Measurements from ENCODE around the gene CKAP2. TPM values are rescaled to one million over a fixed set of nuclear protein-coding genes. Genes with fewer than 3 reads are reported as not detected.
A peak's percentile ranks its signal among the peaks of the same experiment; 100 is the strongest.
"Not testable (repeated sequence)": the region's sequence is repeated elsewhere in the genome, so short reads cannot be mapped to it uniquely, and the experiment has no call there.

CKAP2 gene, protein sequence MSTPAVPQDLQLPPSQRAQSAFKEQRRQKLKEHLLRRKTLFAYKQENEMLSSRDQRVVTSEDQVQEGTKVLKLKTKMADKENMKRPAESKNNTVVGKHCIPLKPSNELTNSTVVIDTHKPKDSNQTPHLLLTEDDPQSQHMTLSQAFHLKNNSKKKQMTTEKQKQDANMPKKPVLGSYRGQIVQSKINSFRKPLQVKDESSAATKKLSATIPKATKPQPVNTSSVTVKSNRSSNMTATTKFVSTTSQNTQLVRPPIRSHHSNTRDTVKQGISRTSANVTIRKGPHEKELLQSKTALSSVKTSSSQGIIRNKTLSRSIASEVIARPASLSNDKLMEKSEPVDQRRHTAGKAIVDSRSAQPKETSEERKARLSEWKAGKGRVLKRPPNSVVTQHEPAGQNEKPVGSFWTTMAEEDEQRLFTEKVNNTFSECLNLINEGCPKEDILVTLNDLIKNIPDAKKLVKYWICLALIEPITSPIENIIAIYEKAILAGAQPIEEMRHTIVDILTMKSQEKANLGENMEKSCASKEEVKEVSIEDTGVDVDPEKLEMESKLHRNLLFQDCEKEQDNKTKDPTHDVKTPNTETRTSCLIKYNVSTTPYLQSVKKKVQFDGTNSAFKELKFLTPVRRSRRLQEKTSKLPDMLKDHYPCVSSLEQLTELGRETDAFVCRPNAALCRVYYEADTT
- 10 to 100 TPM in 2 of 4 donors, 1 to 10 TPM in 1, under 1 TPM in 1; 0.26 to 35.9 (median 11.2) TPM for total RNA-seq

DNA sequence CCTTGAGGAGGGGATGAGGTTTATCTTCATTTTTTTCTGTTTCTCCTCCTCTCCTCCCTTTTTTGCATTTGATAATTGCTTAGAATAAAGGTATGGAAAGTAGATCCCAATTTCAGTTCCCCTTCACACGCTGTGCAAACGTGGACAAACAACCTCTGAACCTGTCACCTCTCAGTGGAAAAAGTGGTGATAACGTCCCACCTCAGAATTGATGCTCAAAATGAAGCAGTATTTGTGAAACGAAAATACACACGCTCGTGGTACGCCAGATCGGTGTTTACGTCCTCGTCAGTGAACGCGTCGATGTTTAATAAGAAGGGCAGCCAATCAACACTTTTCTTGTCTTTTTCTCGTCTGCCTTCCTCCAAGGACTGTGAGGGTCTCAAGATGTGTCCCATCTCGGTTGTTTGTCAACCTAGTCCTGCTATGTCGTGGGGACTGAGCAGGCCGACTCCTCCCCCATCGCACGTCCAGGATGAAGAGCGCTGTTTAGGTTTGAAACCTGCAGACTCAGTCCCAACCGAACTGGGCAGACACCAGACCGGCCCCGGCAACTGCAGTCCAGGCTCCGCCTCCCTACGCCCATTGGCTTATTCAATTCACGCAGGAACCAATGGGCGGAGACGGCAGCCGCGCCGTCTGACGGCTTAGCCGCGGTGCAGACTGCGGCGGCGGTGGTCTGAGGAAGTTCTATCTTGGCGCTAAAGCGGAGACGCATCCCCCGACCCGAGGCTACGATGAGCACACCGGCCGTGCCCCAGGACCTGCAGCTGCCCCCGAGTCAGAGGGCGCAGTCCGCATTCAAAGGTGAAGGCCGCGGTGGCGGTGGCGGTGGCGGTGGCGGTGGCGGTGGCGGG lies at the start of gene CKAP2:
TSS of gene CKAP2 (plus strand) at position 659 of the 857 bp plus-strand sequence. CDS start at position 738, 79 bp downstream.
- Histone ChIP-seq H3K27me3 (no peaks in the 10 kb centered on the region), H3K9me3 (no peaks in the 10 kb centered on the region), H3K4me1 (no peaks in the 10 kb centered on the region), H3K36me3 (no peaks in the 10 kb centered on the region), H3K27ac (peak within 1 kb of the TSS; percentile 84 to 93), H3K4me3 (peak within 1 kb of the TSS; percentile 75 to 76)
- TF ChIP-seq, protein P1, sequence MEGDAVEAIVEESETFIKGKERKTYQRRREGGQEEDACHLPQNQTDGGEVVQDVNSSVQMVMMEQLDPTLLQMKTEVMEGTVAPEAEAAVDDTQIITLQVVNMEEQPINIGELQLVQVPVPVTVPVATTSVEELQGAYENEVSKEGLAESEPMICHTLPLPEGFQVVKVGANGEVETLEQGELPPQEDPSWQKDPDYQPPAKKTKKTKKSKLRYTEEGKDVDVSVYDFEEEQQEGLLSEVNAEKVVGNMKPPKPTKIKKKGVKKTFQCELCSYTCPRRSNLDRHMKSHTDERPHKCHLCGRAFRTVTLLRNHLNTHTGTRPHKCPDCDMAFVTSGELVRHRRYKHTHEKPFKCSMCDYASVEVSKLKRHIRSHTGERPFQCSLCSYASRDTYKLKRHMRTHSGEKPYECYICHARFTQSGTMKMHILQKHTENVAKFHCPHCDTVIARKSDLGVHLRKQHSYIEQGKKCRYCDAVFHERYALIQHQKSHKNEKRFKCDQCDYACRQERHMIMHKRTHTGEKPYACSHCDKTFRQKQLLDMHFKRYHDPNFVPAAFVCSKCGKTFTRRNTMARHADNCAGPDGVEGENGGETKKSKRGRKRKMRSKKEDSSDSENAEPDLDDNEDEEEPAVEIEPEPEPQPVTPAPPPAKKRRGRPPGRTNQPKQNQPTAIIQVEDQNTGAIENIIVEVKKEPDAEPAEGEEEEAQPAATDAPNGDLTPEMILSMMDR (IDR thresholded peaks at IDR 0.05) = no peak
- peak; percentile 75 to 90 for TF ChIP-seq POLR2A (IDR thresholded peaks at IDR 0.05)
- intact Hi-C loops (cut with DNase I; ENCODE audit: low total_unique reads) = no loop called here
- peak; percentile 90 to 93 for DNase-seq

DNA sequence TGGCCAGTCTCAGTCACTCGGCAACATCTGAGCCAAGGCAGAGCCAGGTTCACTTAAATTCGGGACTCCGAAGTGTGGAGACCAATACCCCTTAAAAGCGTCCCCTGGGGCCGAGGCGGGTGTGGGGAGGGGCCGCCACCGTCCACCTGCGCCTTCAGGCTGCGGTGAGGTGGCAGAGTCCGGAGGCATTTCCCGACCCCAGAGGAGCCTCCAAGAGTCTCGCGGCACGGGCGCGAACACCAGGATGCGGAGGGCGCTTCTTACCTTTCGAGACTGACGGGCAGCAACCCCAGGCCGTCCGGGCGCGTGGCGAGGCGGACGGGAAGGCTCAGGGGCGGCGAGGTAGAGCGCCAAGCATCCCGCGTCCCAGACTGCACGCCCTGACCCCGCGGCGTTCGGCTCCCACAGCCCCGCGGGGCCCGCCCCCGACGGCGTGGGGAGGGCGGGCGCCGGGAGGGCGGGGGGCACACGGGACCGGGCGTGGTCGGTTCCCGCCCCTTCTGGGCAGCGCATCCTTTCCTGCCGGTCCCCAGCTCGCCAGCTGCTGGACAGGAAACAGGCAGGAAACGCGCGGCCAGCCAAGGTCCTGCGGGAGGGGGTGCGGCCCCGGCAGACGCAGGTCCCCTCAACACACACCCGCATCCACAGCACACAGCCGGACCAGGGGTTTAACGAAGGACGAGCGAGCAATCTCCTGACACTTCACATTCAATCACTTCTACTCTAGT lies 49.3 kb upstream of the CKAP2 start, which contains the start of gene THSD1:
TSS of gene THSD1 (minus strand) at position 406 of the 728 bp plus-strand sequence. CDS start 3,572 bp downstream, outside the sequence.
- intact Hi-C loops (cut with DNase I; ENCODE audit: low total_unique reads) = no loop called here
- H3K36me3 ChIP-seq = no peaks in the 10 kb centered on the region
- no peaks in the 10 kb centered on the region for H3K9me3 ChIP-seq
- peak; percentile 52 to 59 for DNase-seq
- H3K4me1 ChIP-seq = no peaks in the 10 kb centered on the region
- no peaks in the 10 kb centered on the region for H3K27me3 ChIP-seq
- H3K27ac ChIP-seq = peak within 1 kb of the TSS; percentile 24 to 47
- H3K4me3 ChIP-seq = peak within 1 kb of the TSS; percentile 22 to 35
- TF ChIP-seq, protein P1 (IDR thresholded peaks at IDR 0.05) = no peak
- TF ChIP-seq POLR2A (IDR thresholded peaks at IDR 0.05) = peak in 1 of 2 donors; percentile 22

DNA sequence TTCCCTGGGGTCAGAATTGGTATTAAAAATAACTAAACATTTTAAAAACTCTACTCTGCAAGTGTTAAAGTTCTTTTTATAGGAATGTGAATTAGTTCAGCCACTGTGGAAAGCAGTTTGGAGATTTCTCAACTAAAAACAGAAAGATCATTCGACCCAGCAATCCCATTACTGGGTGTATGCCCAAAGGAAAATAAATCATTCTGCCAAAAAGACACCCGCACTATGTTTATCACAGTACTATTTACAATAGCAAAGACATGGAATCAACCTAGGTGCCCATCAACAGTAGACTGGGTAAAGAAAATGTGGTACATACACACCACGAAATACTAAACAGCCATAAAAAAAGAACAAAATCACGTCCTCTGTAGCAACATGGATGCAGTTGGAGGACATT lies 48.6 kb upstream of the CKAP2 start:
- Histone ChIP-seq H3K27me3 (no peaks in the 10 kb centered on the region), H3K9me3 (no peaks in the 10 kb centered on the region), H3K4me3 (no peak overlapping the region), H3K27ac (peak overlapping the region in 1 of 2 donors; percentile 24), H3K36me3 (no peaks in the 10 kb centered on the region), H3K4me1 (no peaks in the 10 kb centered on the region)
- DNase-seq = no peak
- intact Hi-C loops (cut with DNase I; ENCODE audit: low total_unique reads) = no loop called here
- no peak for TF ChIP-seq POLR2A (IDR thresholded peaks at IDR 0.05)
- TF ChIP-seq, protein P1 (IDR thresholded peaks at IDR 0.05) = no peak

DNA sequence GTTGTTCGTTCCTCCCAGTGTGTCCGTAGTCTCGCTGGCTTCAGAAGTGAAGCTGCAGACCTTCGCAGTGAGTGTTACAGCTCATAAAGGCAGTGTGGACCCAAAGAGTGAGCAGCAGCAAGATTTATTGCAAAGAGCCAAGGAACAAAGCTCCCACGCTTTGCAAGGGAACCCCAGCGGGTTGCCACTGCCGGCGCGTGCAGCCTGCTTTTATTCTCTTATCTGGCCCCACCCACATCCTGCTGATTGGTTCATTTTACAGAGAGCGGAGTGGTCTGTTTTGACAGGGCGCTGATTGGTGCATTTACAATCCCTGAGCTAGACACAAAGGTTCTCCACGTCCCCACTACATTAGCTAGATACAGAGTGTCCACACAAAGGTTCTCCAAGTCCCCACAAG lies 47.8 kb upstream of the CKAP2 start:
- H3K27ac ChIP-seq; DNase-seq; H3K27me3 ChIP-seq; intact Hi-C loops (cut with DNase I; ENCODE audit: low total_unique reads); H3K4me1 ChIP-seq; H3K9me3 ChIP-seq; H3K4me3 ChIP-seq; H3K36me3 ChIP-seq: not testable (repeated sequence)

DNA sequence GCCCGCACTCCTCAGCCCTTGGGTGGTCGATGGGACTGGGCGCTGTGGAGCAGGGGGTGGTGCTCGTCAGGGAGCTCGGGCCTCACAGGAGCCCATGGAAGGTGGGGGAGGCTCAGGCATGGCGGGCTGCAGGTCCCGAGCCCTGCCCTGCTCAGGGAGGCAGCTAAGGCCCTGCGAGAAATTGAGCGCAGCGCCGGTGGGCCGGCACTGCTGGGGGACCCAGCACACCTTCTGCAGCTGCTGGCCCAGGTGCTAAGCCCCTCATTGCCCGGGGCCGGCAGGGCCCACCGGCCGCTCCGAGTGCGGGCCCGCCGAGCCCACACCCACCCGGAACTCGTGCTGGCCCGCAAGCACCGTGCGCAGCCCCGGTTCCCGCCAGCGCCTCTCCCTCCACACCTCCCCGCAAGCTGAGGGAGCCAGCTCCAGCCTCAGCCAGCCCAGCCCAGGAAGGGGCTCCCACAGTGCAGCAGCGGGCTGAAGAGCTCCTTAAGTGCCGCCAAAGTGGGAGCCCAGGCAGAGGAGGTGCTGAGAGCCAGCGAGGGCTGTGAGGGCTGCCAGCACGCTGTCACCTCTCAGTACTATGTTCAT lies 47.1 kb upstream of the CKAP2 start:
- H3K4me1 ChIP-seq; H3K36me3 ChIP-seq; H3K27ac ChIP-seq; H3K4me3 ChIP-seq; DNase-seq; intact Hi-C loops (cut with DNase I; ENCODE audit: low total_unique reads); H3K27me3 ChIP-seq; H3K9me3 ChIP-seq: not testable (repeated sequence)
